OCI-LY7 (cell line): ENCODE results near the gene SLC35C1. TPM values are rescaled to one million over a fixed set of nuclear protein-coding genes. Genes with fewer than 3 reads are reported as not detected.
A peak's percentile ranks its signal among the peaks of the same experiment; 100 is the strongest.

Source experiments
- BruUV-seq: library from RNA; stranded (reverse); fragments of 400-500 nt; replicated peaks from 2 replicates; lab custom pipeline; 2021; lab: Mats Ljungman, UMichigan
- CTCF ChIA-PET: fragments of 300-600 bp; sonication (Branson Sonifier 250); formaldehyde crosslinking; loops from one replicate; lab custom pipeline; 2022; ENCODE audit warnings: antibody characterized with exemption; ENCODE audit not compliant: unreplicated experiment; lab: Charles Lee
- POLR2A ChIA-PET: fragments of 300-600 bp; sonication (Branson Sonifier 250); formaldehyde crosslinking; loops from one replicate; lab custom pipeline; 2022; ENCODE audit warnings: antibody characterized with exemption; lab: Charles Lee
- DNase-seq: peaks from one replicate; pipeline ENCODE4 v3.0.0-alpha.2; 2015; ENCODE audit warnings: low spot score
- H2AFZ ChIP-seq: fragments of 200-600 bp; sonication (generic), shearing (Covaris generic); 2 replicates; pipeline ENCODE4 v1.6.1; 2014; ENCODE audit warnings: mild to moderate bottlenecking, antibody characterized with exemption, low read length, moderate library complexity
- H3K27ac ChIP-seq: fragments of 200-600 bp; sonication (generic); 2 replicates; pipeline ENCODE4 v1.5.1; 2014; ENCODE audit warnings: mixed run types, low read depth, mild to moderate bottlenecking, moderate library complexity, low read length, inconsistent platforms; ENCODE audit not compliant: poor library complexity, severe bottlenecking
- H3K36me3 ChIP-seq: fragments of 200-600 bp; sonication (generic); 2 replicates; pipeline ENCODE4 v1.6.1; 2014; ENCODE audit warnings: mild to moderate bottlenecking, antibody characterized with exemption, low read length, moderate library complexity, mixed read lengths; ENCODE audit not compliant: insufficient read depth
- H3K4me1 ChIP-seq: fragments of 200-600 bp; sonication (generic); 2 replicates; pipeline ENCODE4 v1.5.1; 2014; ENCODE audit warnings: mild to moderate bottlenecking, low read length; ENCODE audit not compliant: insufficient read depth, poor library complexity, severe bottlenecking
- H3K4me2 ChIP-seq: fragments of 200-600 bp; sonication (generic); 2 replicates; pipeline ENCODE4 v1.6.1; 2014; ENCODE audit warnings: mild to moderate bottlenecking, low read length
- H3K4me3 ChIP-seq: fragments of 200-600 bp; sonication (generic); 2 replicates; pipeline ENCODE4 v1.5.1; 2014; ENCODE audit warnings: mild to moderate bottlenecking, low read depth, low read length; ENCODE audit not compliant: poor library complexity, severe bottlenecking
- H3K79me2 ChIP-seq: fragments of 200-600 bp; sonication (generic); 2 replicates; pipeline ENCODE4 v1.6.1; 2016; ENCODE audit warnings: low read depth, mild to moderate bottlenecking, low read length, moderate library complexity, mixed read lengths; ENCODE audit not compliant: insufficient read depth
- H3K9me2 ChIP-seq: fragments of 200-600 bp; sonication (generic); 2 replicates; pipeline ENCODE4 v1.6.1; 2016; ENCODE audit warnings: mild to moderate bottlenecking, low read length, mixed read lengths; ENCODE audit not compliant: insufficient read depth
- H3K9me3 ChIP-seq: fragments of 200-600 bp; sonication (generic); 2 replicates; pipeline ENCODE4 v1.6.1; 2014; ENCODE audit warnings: mild to moderate bottlenecking, mixed run types, low read length, mixed read lengths
- H4K20me1 ChIP-seq: fragments of 200-600 bp; sonication (generic); 2 replicates; pipeline ENCODE4 v1.6.1; 2014; ENCODE audit warnings: mild to moderate bottlenecking, antibody characterized with exemption, low read length, moderate library complexity, mixed read lengths; ENCODE audit not compliant: insufficient read depth
- CTCF ChIP-seq: fragments of 200-600 bp; sonication (generic); conservative IDR thresholded peaks from 2 replicates; pipeline ENCODE4 v1.5.1; 2014; ENCODE audit warnings: mild to moderate bottlenecking, antibody characterized with exemption, low read length, moderate library complexity, mixed read lengths
- EZH2phosphoT487 ChIP-seq: fragments of 200-600 bp; sonication (generic); IDR thresholded peaks from 2 replicates; pipeline ENCODE4 v1.6.1; 2018; ENCODE audit warnings: low read depth, borderline replicate concordance, mild to moderate bottlenecking, mixed run types, antibody characterized with exemption, low read length, moderate library complexity, mixed read lengths
- intact Hi-C: fragments of 100-400 bp; cut with micrococcal nuclease; formaldehyde crosslinking; loops from one replicate; pipeline ENCODE4 v1.10.0; 2022; ENCODE audit not compliant: unreplicated experiment
- total RNA-seq, 2 experiments: library from RNA; depleted of rRNA in 1 of 2; stranded (reverse); fragments of >200 nt in 1 of 2; shearing (Covaris generic) in 1 of 2; gene quantifications; 2 replicates each; pipeline ENCODE4 v1.2.3, GENCODE V29; 2014 to 2022

The SLC35C1 gene
- total RNA-seq, 2 experiments from 2014 or later = 3.3 to 9.2 TPM

GRCh38 chr11:45846974-45847910 is 42.3 kb downstream of the SLC35C1 start, which contains the start of gene CRY2:
CRY2 (plus strand) TSS chr11:45847475; CDS start chr11:45847491, 16 bp downstream.
- Histone ChIP-seq H3K36me3 (no peaks in the 10 kb centered on the region), H3K4me1 (peaks cover 44% of the 10 kb centered on the region), H4K20me1 (peaks cover 16% of the 10 kb centered on the region), H2AFZ (peak within 1 kb of the TSS; percentile 80), H3K9me2 (no peaks in the 10 kb centered on the region), H3K4me3 (peak within 1 kb of the TSS; percentile 94), H3K27ac (no peak within 1 kb of the TSS), H3K79me2 (peaks cover 40% of the 10 kb centered on the region), H3K9me3 (no peaks in the 10 kb centered on the region), H3K4me2 (peak within 1 kb of the TSS; percentile 96)
- POLR2A ChIA-PET = interaction anchor here (0.5 to 1.0 kb wide), 6 partner anchors 14 to 998 kb away, joined by 3 to 5 read pairs (median 3); no protein-coding TSS in a partner anchor
- intact Hi-C loops = loop anchor here (2.0 to 5.0 kb wide), 3 partner anchors 42 to 275 kb away; partner anchors contain the start of genes PHF21A and SLC35C1
- peak; percentile 99 for DNase-seq
- no TSS peak for BruUV-seq
- CTCF ChIA-PET = interaction anchor here (0.7 to 1.4 kb wide), 3 partner anchors 13 to 252 kb away, joined by 3 to 5 read pairs (median 3); no protein-coding TSS in a partner anchor
- TF ChIP-seq EZH2phosphoT487 (no peak), CTCF (no peak)

GRCh38 chr11:45847911-45848316 is 43.0 kb downstream of the SLC35C1 start:
- Histone ChIP-seq H3K4me2 (peak overlapping the region; percentile 96), H4K20me1 (peaks cover 22% of the 10 kb centered on the region), H3K9me2 (no peaks in the 10 kb centered on the region), H3K9me3 (no peaks in the 10 kb centered on the region), H3K4me3 (peak overlapping the region; percentile 94), H2AFZ (peak overlapping the region; percentile 67), H3K36me3 (no peaks in the 10 kb centered on the region), H3K27ac (no peak overlapping the region), H3K4me1 (peaks cover 48% of the 10 kb centered on the region), H3K79me2 (peaks cover 46% of the 10 kb centered on the region)
- no TSS peak for BruUV-seq
- DNase-seq = peak; percentile 69
- TF ChIP-seq EZH2phosphoT487 = no peak
- peak; percentile 51 for TF ChIP-seq CTCF
- CTCF ChIA-PET = interaction anchor here (0.6 kb wide), 6 partner anchors 83 to 1692 kb away, joined by 3 to 10 read pairs (median 7); no protein-coding TSS in a partner anchor
- POLR2A ChIA-PET = no interaction called here
- intact Hi-C loops = loop anchor here (1.0 to 5.0 kb wide), 4 partner anchors 43 to 274 kb away; partner anchors contain the start of genes PHF21A and SLC35C1
